B cell (primary cell): ENCODE measurements around the gene SUSD5. TPM values are rescaled to one million over a fixed set of nuclear protein-coding genes. Genes with fewer than 3 reads are reported as not detected.

Experiments
- ATAC-seq: fragments of 200-7000 bp; cut with Tn5 transposase; one replicate; pipeline ENCODE4 v1.10.0; 2021; ENCODE audit warnings: low read depth, mild to moderate bottlenecking, moderate number of reproducible peaks, moderate library complexity
- CTCF ChIA-PET: fragments of 350-600 bp; sonication (Branson Sonifier 250); formaldehyde crosslinking; loops from one replicate; lab custom pipeline; 2021; ENCODE audit warnings: antibody characterized with exemption, inconsistent platforms; lab: Charles Lee
- POLR2A ChIA-PET: fragments of 350-600 bp; sonication (Branson Sonifier 250); formaldehyde crosslinking; loops from one replicate; lab custom pipeline; 2021; ENCODE audit warnings: antibody characterized with exemption; lab: Charles Lee
- DNase-seq: peaks from one replicate; pipeline ENCODE4 v3.0.0; 2013
- H2AFZ ChIP-seq: 2 replicates; pipeline ENCODE4 v1.6.1; 2012; ENCODE audit warnings: mild to moderate bottlenecking, low read depth, low read length; ENCODE audit not compliant: insufficient read depth, poor library complexity, severe bottlenecking
- H3K27ac ChIP-seq, 2 donors: 1 replicate in 1 of 2; 2 replicates in 1 of 2; pipeline ENCODE4 v1.5.1; 2012 to 2013; ENCODE audit warnings: low read length in 2 of 2, mild to moderate bottlenecking in 2 of 2, moderate library complexity in 1 of 2
- H3K27me3 ChIP-seq, 4 experiments: fragments of 200-600 bp in 1 of 4; sonication (generic) in 1 of 4; replicated peaks in 1 of 4; 1 replicate in 2 of 4; 2 replicates in 2 of 4; pipeline versions ENCODE4 v1.6.1 to v1.7.0; 2013 to 2016; ENCODE audit warnings: low read length in 3 of 4, mild to moderate bottlenecking in 2 of 4, mixed read lengths in 1 of 4, moderate library complexity in 1 of 4; ENCODE audit not compliant: insufficient read depth in 4 of 4, control insufficient read depth in 3 of 4; ENCODE audit errors: control extremely low read depth in 1 of 4
- H3K36me3 ChIP-seq, 2 experiments: replicated peaks in 1 of 2; 1 replicate in 1 of 2; 2 replicates in 1 of 2; pipeline versions ENCODE4 v1.6.1 to v1.7.1; 2013; ENCODE audit warnings: low read length in 1 of 2; ENCODE audit not compliant: insufficient read depth in 2 of 2, control insufficient read depth in 1 of 2; ENCODE audit errors: control extremely low read depth in 1 of 2, extremely low read depth in 1 of 2
- H3K4me1 ChIP-seq, 2 donors: fragments of 200-600 bp in 1 of 2; sonication (generic) in 1 of 2; 1 replicate in 1 of 2; 2 replicates in 1 of 2; pipeline versions ENCODE4 v1.5.1 to v1.6.1; 2013 to 2017; ENCODE audit warnings: low read length in 2 of 2; ENCODE audit not compliant: control insufficient read depth in 2 of 2, insufficient read depth in 2 of 2
- H3K4me2 ChIP-seq: replicated peaks from 2 replicates; pipeline ENCODE3; 2012; ENCODE audit warnings: mild to moderate bottlenecking, low read depth, low read length; ENCODE audit not compliant: poor library complexity, severe bottlenecking
- H3K4me3 ChIP-seq, 5 experiments: fragments of 200-600 bp in 1 of 5; sonication (generic) in 1 of 5; 1 replicate in 3 of 5; 2 replicates in 2 of 5; pipeline versions ENCODE4 v1.5.1 to v1.7.0; 2011 to 2016; ENCODE audit warnings: low read length in 4 of 5, mild to moderate bottlenecking in 4 of 5, low read depth in 2 of 5, control low read depth in 1 of 5, moderate library complexity in 1 of 5; ENCODE audit not compliant: insufficient read depth in 1 of 5; ENCODE audit errors: control extremely low read depth in 1 of 5, extremely low read depth in 1 of 5
- H3K79me2 ChIP-seq: fragments of 200-600 bp; sonication (generic); one replicate; pipeline ENCODE4 v1.6.0; 2016; ENCODE audit warnings: low read length; ENCODE audit not compliant: control insufficient read depth, insufficient read depth
- H3K9ac ChIP-seq: fragments of 200-600 bp; sonication (generic); 2 replicates; pipeline ENCODE4 v1.6.1; 2017; ENCODE audit warnings: mild to moderate bottlenecking, low read length, moderate library complexity
- H3K9me3 ChIP-seq, 3 donors: one replicate each; pipeline versions ENCODE4 v1.6.1 to v1.7.1; 2013; ENCODE audit warnings: low read length in 2 of 3; ENCODE audit not compliant: control insufficient read depth in 2 of 3, insufficient read depth in 1 of 3; ENCODE audit errors: control extremely low read depth in 1 of 3
- H4K20me1 ChIP-seq: 2 replicates; pipeline ENCODE4 v1.6.0; 2012; ENCODE audit warnings: mild to moderate bottlenecking, low read length; ENCODE audit not compliant: insufficient read depth, control insufficient read depth, poor library complexity, severe bottlenecking
- H3K27ac Mint-ChIP-seq: one replicate; pipeline ENCODE4 v1.8.0; 2021; ENCODE audit warnings: mixed read lengths
- H3K27me3 Mint-ChIP-seq: one replicate; pipeline ENCODE4 v1.8.0; 2021; ENCODE audit warnings: mixed read lengths
- H3K4me1 Mint-ChIP-seq: one replicate; pipeline ENCODE4 v1.8.0; 2021; ENCODE audit warnings: mixed read lengths
- H3K4me3 Mint-ChIP-seq: one replicate; pipeline ENCODE4 v1.8.0; 2021; ENCODE audit warnings: mixed read lengths
- H3K9me3 Mint-ChIP-seq: one replicate; pipeline ENCODE4 v1.8.0; 2022; ENCODE audit warnings: mixed read lengths; ENCODE audit not compliant: insufficient read depth
- EZH2 ChIP-seq: IDR thresholded peaks from 2 replicates; pipeline ENCODE4 v1.6.1; 2012; ENCODE audit warnings: borderline replicate concordance, low read depth, mild to moderate bottlenecking, moderate library complexity, low read length; ENCODE audit not compliant: insufficient read depth, poor library complexity, severe bottlenecking
- WGBS: methylation state at CpG from one replicate; pipeline ENCODE4 v1.1.5; 2013; ENCODE audit warnings: missing lambda C conversion rate; ENCODE audit not compliant: insufficient coverage; 5-methylcytosine and 5-hydroxymethylcytosine counted together
- intact Hi-C: fragments of 100-400 bp; cut with micrococcal nuclease; formaldehyde crosslinking; loops from one replicate; pipeline ENCODE4 v1.10.0; 2022
- polyA plus RNA-seq: library from polyadenylated mRNA; depleted of rRNA; stranded (reverse); fragments of >200 nt; gene quantifications from 2 replicates; pipeline ENCODE4 v1.2.3, GENCODE V29; 2012
- total RNA-seq, 2 donors: library from RNA; stranded (reverse); fragments of 120-200 nt in 1 of 2; gene quantifications; 1 replicate in 1 of 2; 2 replicates in 1 of 2; pipeline versions ENCODE4 v1.2.3 to v1.2.4, GENCODE V29; 2013 to 2022
- TF ChIP-seq, protein P1 (sequence below): fragments of 200-600 bp; IDR thresholded peaks from one replicate; pipeline ENCODE4 v1.8.0; 2022; ENCODE audit warnings: antibody characterized with exemption, mild to moderate bottlenecking

SUSD5 gene
- total and polyA plus RNA-seq, 2 donors (not counting 1 experiment from before 2014, with no cell fraction given) = 0.15 to 0.30 TPM

DNA sequence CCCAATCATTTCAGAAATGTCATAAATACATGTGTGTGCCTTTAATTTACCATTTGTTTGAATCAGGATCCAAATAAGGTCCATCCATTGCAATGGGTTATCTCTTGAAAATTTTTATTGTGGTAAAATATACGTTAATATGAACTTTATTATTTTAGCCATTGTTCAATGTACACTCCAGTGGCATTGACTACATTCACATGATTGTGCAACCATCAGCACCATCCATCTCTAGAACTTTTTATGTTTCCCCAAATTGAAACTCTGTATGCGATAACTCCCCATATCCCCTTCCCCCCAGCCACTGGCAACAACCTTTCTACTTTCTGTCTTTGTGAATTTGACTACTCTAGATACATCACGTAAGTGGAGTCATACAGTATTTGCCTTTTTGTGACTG is 92.8 kb downstream of the SUSD5 start:
- Mint-ChIP-seq H3K4me3 (no peak overlapping the region), H3K9me3 (no peaks in the 10 kb centered on the region), H3K27ac (no peak overlapping the region), H3K4me1 (no peaks in the 10 kb centered on the region), H3K27me3 (no peaks in the 10 kb centered on the region)
- no peak overlapping the region for H3K4me3 ChIP-seq
- H3K36me3 ChIP-seq = peaks cover 0 to 51% of the 10 kb centered on the region in 2 experiments
- H3K27ac ChIP-seq = no peak overlapping the region
- no peak for TF ChIP-seq EZH2
- TF ChIP-seq, protein P1, sequence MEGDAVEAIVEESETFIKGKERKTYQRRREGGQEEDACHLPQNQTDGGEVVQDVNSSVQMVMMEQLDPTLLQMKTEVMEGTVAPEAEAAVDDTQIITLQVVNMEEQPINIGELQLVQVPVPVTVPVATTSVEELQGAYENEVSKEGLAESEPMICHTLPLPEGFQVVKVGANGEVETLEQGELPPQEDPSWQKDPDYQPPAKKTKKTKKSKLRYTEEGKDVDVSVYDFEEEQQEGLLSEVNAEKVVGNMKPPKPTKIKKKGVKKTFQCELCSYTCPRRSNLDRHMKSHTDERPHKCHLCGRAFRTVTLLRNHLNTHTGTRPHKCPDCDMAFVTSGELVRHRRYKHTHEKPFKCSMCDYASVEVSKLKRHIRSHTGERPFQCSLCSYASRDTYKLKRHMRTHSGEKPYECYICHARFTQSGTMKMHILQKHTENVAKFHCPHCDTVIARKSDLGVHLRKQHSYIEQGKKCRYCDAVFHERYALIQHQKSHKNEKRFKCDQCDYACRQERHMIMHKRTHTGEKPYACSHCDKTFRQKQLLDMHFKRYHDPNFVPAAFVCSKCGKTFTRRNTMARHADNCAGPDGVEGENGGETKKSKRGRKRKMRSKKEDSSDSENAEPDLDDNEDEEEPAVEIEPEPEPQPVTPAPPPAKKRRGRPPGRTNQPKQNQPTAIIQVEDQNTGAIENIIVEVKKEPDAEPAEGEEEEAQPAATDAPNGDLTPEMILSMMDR = no peak
- no peaks in the 10 kb centered on the region for H4K20me1 ChIP-seq
- H3K27me3 ChIP-seq = no peaks in the 10 kb centered on the region
- H3K4me2 ChIP-seq = no peak overlapping the region
- DNase-seq (no peak), ATAC-seq (no peak)
- H3K9ac ChIP-seq = no peak overlapping the region
- intact Hi-C loops = no loop called here
- ChIA-PET CTCF (no interaction called here), POLR2A (no interaction called here)
- no peaks in the 10 kb centered on the region for H3K4me1 ChIP-seq
- no peaks in the 10 kb centered on the region for H3K79me2 ChIP-seq
- H2AFZ ChIP-seq = no peak overlapping the region
- no CpG with 5 or more reads among the region's 3 CpGs for WGBS
- H3K9me3 ChIP-seq = no peaks in the 10 kb centered on the region

DNA sequence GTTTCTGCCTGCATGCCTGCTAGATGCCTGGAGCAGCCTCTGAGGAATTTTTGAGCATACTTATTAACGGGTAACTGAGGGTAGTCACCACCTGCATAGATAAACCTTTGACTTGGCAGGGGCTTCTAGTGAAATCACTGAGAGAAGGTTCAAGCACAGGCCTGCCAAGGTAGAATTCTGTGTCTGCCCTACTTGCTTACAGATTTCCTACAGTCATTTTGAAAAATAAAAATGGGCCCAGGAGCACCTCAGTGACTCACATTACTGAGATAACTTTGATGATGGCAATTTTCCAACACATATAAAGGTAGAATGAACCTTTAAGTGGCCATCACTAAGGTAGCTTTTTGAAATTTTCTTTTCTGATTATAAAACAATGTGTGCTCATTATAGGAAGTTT is 94.0 kb downstream of the SUSD5 start:
- Histone ChIP-seq H3K9me3 (no peaks in the 10 kb centered on the region), H3K27me3 (no peaks in the 10 kb centered on the region), H3K27ac (no peak overlapping the region), H4K20me1 (no peaks in the 10 kb centered on the region), H3K4me2 (no peak overlapping the region), H3K79me2 (no peaks in the 10 kb centered on the region), H3K36me3 (peaks cover 0 to 50% of the 10 kb centered on the region in 2 experiments), H2AFZ (no peak overlapping the region), H3K9ac (no peak overlapping the region), H3K4me1 (no peaks in the 10 kb centered on the region), H3K4me3 (no peak overlapping the region)
- Mint-ChIP-seq H3K4me3 (no peak overlapping the region), H3K4me1 (no peaks in the 10 kb centered on the region), H3K27ac (no peak overlapping the region), H3K9me3 (no peaks in the 10 kb centered on the region), H3K27me3 (no peaks in the 10 kb centered on the region)
- intact Hi-C loops = no loop called here
- no peak for TF ChIP-seq EZH2
- TF ChIP-seq, protein P1 = no peak
- POLR2A ChIA-PET = no interaction called here
- CTCF ChIA-PET = interaction anchor here (0.6 kb wide), 1 partner anchor 14 kb away, joined by 4 read pairs; no protein-coding TSS in a partner anchor
- DNase-seq (no peak), ATAC-seq (no peak)
- 89% methylated on average over 1 of the region's 1 CpG for WGBS
